Activated T-helper 2 cell treated with anti-CD3 and anti-CD28 coated beads, Interferon-gamma antibody, Interleukin-2, Interleukin-4, amounts not matched to agents 10 μg/mL and 5 μg/mL and 100 μg/mL, durations not matched to agents 14 hours and 24 hours and 36 hours (primary cell): ENCODE measurements around the gene SERPINA6. TPM values are rescaled to one million over a fixed set of nuclear protein-coding genes. Genes with fewer than 3 reads are reported as not detected.
"Not testable (repeated sequence)": the region's sequence is repeated elsewhere in the genome, so short reads cannot be mapped to it uniquely, and the experiment has no call there.

Source experiments
- DNase-seq: peaks from one replicate; pipeline ENCODE4 v3.0.0; 2021; ENCODE audit warnings: low spot score
- H3K27ac Mint-ChIP-seq: one replicate; pipeline ENCODE4 v1.8.0; 2021; ENCODE audit warnings: mixed read lengths
- H3K27me3 Mint-ChIP-seq: one replicate; pipeline ENCODE4 v1.8.0; 2021; ENCODE audit warnings: low read depth, mixed read lengths
- H3K36me3 Mint-ChIP-seq: one replicate; pipeline ENCODE4 v1.8.0; 2021; ENCODE audit warnings: low read depth, mixed read lengths
- H3K4me1 Mint-ChIP-seq: one replicate; pipeline ENCODE4 v1.8.0; 2021; ENCODE audit warnings: low read depth, mixed read lengths
- H3K4me3 Mint-ChIP-seq: one replicate; pipeline ENCODE4 v1.8.0; 2021; ENCODE audit warnings: low read depth, mild to moderate bottlenecking, moderate library complexity, mixed read lengths
- H3K9me3 Mint-ChIP-seq: one replicate; pipeline ENCODE4 v1.8.0; 2021; ENCODE audit warnings: mixed read lengths
- intact Hi-C: fragments of 100-400 bp; cut with micrococcal nuclease; formaldehyde crosslinking; loops from one replicate; pipeline ENCODE4 v1.15.1; 2023
- total RNA-seq: library from RNA; stranded (reverse); gene quantifications from 2 replicates; pipeline ENCODE4 v1.2.3, GENCODE V29; 2022

The SERPINA6 gene
- total RNA-seq, 1 donor from 2014 or later: not detected

DNA sequence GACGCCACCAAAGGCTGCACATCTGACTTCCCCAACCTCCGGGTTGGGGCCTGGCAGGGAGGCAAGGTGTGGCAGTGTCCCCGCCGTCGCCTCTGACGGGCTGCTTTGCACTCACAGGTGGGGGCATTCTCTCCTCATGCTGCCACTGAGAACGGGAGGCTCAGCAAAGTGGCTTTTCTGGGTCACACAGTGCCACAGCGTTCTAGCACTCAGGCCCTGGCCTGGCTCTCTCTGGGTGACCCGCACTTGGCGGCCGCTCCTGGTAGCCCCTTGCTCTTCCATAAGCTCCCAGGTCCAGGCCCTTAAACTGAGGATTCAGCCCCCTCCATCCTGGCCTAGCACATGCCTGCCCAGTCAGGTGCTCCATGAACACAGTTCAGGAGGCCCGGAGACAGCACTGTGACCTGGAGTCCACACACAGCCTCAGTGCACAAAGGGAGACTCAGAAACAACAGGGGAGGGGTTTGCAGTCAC is 40.1 kb upstream of the SERPINA6 start:
- intact Hi-C loops: no loop called here
- Mint-ChIP-seq H3K27ac (no peak overlapping the region), H3K27me3 (no peaks in the 10 kb centered on the region), H3K4me1 (no peaks in the 10 kb centered on the region), H3K4me3 (no peak overlapping the region), H3K36me3 (no peaks in the 10 kb centered on the region), H3K9me3 (no peaks in the 10 kb centered on the region)
- no peak for DNase-seq

DNA sequence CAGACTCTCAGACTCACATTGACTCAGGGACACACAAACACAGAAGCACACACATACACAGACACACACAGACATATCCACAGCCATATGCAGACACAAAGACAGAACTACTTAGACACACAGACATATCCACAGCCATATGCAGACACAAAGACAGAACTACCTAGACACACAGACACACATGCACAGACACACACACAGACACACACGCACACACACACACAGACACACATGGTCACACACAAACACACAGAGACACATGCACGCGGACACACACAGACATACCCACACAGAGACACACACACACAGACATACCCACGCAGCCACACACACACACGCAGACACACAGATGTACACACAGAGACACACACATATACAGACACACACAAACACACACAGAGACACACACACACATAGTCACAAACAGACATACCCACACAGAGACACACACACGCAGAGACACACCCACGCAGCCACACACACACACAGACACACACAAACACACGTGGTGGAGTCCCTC is 39.5 kb upstream of the SERPINA6 start:
- intact Hi-C loops: no loop called here

DNA sequence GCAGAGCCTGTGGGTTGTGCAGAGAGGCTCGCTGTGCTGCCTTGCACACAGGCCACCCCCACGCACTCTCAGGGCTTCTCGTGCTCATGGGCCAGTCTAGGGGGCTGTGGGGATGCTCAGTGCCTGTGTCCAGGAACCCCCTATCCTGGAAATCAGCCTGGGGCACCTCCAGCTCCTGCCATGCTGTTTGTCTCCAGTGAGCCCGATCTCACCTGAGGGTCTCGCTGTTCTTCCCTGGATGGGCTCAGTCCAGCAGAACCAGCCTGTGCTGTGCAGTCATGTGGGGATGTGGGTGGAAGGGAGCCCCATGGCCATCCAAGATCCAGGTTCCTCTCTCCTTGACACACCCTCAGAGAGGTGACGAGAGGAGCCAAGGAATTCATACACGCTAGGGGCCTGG is 38.5 kb upstream of the SERPINA6 start:
- intact Hi-C loops: no loop called here
- Mint-ChIP-seq H3K27ac (no peak overlapping the region), H3K4me3 (no peak overlapping the region), H3K9me3 (no peaks in the 10 kb centered on the region), H3K4me1 (no peaks in the 10 kb centered on the region), H3K27me3 (peaks cover 4% of the 10 kb centered on the region), H3K36me3 (no peaks in the 10 kb centered on the region)
- DNase-seq: no peak

More for the DNA sequence above, 39.5 kb upstream of the SERPINA6 start:
- no peak overlapping the region for H3K4me3 Mint-ChIP-seq
- DNase-seq: no peak
- H3K36me3 Mint-ChIP-seq: no peaks in the 10 kb centered on the region
- no peak overlapping the region for H3K27ac Mint-ChIP-seq
- H3K27me3 Mint-ChIP-seq: peaks cover 2% of the 10 kb centered on the region
- no peaks in the 10 kb centered on the region for H3K9me3 Mint-ChIP-seq
- H3K4me1 Mint-ChIP-seq: no peaks in the 10 kb centered on the region

DNA sequence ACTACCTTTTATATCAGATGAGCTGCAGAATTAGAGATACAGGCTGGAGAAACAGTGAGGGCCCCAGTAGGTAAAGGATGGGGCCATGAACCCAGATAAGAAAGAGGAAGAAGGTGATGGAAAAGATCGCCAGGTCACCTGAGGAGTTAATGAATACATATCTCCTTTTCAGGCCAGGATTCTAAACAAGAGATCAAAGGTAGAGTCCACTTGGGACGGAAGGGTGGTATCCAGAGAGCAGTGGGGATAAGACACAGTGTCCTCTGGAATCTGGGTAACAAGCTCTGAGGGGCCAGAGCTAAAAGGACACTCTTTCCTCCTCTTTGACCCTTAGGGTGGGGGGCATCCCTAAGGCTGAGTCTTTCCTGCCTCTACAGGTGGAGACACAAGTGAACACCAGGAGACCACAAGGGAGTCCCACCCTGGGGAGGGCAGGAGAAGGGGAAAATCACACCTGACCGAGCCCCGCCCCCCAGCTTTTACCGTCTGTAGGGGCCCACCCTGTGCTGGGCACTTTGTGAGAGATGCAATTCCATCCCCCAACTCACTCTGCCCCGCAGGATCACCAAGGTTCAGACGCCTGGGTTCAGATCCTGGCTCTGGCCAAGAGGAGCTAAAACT is 37.9 kb upstream of the SERPINA6 start:
- intact Hi-C loops: no loop called here
- H3K27me3 Mint-ChIP-seq: peaks cover 8% of the 10 kb centered on the region
- no peak overlapping the region for H3K4me3 Mint-ChIP-seq
- H3K4me1 Mint-ChIP-seq: no peaks in the 10 kb centered on the region
- DNase-seq: no peak
- no peaks in the 10 kb centered on the region for H3K36me3 Mint-ChIP-seq
- no peaks in the 10 kb centered on the region for H3K9me3 Mint-ChIP-seq
- H3K27ac Mint-ChIP-seq: no peak overlapping the region

DNA sequence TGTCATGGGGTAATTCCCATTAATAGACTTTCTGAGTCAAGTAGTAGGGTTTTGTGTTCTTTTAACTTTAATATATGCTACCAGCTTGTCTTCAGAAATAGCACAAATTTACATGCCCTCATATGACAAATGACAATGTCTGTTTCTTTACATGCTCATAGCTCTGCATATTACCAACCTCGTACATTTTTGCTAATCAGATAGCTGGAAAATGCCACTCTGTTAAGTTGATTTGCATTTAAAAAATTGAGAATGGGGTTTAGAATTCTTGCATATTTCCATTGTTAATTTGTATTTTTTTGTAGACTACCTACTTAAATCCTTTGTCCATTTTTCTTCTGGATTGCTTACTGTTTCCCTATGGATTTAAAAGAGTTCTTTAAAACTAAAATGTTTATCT is 34.0 kb upstream of the SERPINA6 start:
- H3K27ac Mint-ChIP-seq: no peak overlapping the region
- H3K27me3 Mint-ChIP-seq: peaks cover 9% of the 10 kb centered on the region
- peaks cover 2% of the 10 kb centered on the region for H3K4me1 Mint-ChIP-seq
- no peak for DNase-seq
- peaks cover 3% of the 10 kb centered on the region for H3K9me3 Mint-ChIP-seq
- no peak overlapping the region for H3K4me3 Mint-ChIP-seq
- intact Hi-C loops: no loop called here
- H3K36me3 Mint-ChIP-seq: no peaks in the 10 kb centered on the region

DNA sequence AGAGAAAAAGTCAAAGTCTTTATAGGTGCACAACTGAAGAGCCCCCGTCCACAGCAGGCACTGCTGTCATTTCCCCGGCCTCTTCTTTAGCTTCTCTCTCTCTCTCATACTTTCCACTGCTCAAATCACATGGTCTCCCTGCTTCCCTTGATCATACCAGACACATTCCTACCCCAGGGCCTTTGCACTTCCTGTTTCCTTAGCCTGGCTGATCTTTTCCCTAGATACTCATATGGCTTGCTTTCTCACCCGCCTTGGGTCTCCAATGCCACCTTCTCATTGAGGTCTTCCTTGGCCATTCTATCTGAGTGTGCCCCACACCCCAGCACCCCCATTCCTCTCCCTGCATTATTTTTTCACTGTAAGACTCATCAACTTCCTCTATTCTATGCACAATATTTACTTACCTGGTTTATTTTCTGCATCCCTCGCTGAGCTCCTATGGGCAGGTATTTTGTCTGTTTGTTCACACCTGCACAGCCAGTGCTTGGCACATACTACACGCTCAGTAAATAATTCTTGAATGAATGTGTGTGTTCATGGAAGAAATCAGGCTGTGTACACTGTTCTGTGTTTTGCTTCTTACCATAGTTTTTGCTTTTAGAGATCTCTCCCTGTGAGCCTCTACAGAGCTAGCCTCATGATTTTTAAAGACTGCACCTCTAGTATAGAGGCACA is 33.4 kb upstream of the SERPINA6 start:
- no peak overlapping the region for H3K4me3 Mint-ChIP-seq
- H3K27me3 Mint-ChIP-seq: peaks cover 9% of the 10 kb centered on the region
- H3K4me1 Mint-ChIP-seq: peaks cover 2% of the 10 kb centered on the region
- no peaks in the 10 kb centered on the region for H3K36me3 Mint-ChIP-seq
- no peak overlapping the region for H3K27ac Mint-ChIP-seq
- DNase-seq: no peak
- H3K9me3 Mint-ChIP-seq: peaks cover 8% of the 10 kb centered on the region
- intact Hi-C loops: no loop called here

DNA sequence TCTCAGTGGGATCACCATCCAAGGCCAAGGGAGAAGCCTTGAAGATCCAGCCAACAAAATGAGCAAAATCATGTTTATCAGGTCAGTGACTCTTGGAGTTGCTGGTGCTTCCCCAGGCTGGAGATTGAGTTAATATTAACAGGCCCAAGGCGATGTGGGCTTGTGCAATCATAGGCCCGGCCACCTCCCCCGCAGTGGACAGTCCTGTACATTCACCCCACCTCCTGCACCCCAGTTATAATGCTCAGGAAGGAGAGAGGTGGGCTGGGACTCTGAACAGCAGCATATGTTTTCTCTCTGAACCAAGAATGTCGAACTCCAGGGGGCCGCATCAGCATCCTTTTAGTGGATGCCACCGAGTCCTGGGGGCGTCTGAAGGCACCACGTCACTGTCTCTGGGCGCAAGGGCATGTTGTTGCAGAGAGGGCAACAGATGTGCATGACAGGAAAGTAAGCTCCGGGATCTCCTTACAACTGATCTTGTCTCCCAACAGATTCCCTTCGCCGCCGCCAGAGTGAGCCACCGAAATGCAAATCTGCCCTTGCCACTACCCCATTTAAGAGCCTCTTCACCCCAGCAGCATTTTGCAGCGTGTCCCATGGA is 32.2 kb upstream of the SERPINA6 start:
- Mint-ChIP-seq H3K36me3 (no peaks in the 10 kb centered on the region), H3K9me3 (peaks cover 8% of the 10 kb centered on the region), H3K4me3 (no peak overlapping the region), H3K4me1 (peaks cover 2% of the 10 kb centered on the region), H3K27ac (no peak overlapping the region), H3K27me3 (peaks cover 9% of the 10 kb centered on the region)
- DNase-seq: no peak
- intact Hi-C loops: no loop called here

DNA sequence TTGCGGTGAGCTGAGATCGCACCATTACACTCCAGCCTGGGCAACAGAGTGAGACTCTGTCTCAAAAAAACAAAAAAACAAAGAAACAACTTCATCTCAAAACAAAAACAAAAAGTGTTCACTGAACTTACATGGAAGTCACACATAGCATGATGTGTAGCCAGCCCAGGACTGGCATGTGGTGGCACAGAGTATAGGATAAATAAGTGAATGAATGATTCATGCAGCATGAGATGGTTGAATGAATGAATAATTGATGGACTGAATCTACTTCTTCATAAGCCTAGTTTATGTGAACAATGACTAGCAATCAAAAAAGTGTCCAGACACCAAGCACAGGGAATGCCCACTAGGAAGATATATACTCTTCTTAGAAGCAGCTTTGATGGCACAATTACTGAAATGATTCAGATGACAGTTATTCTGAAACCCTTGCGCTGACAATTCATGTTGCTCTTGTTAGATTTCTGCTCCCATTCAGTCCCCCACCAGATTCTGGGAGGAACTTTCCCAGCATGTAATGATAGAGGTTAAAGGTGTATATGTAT is 31.6 kb upstream of the SERPINA6 start:
- intact Hi-C loops: no loop called here
- H3K4me3 Mint-ChIP-seq: no peak overlapping the region
- peaks cover 8% of the 10 kb centered on the region for H3K9me3 Mint-ChIP-seq
- H3K36me3 Mint-ChIP-seq: no peaks in the 10 kb centered on the region
- no peak overlapping the region for H3K27ac Mint-ChIP-seq
- peaks cover 2% of the 10 kb centered on the region for H3K4me1 Mint-ChIP-seq
- H3K27me3 Mint-ChIP-seq: peaks cover 9% of the 10 kb centered on the region
- no peak for DNase-seq

DNA sequence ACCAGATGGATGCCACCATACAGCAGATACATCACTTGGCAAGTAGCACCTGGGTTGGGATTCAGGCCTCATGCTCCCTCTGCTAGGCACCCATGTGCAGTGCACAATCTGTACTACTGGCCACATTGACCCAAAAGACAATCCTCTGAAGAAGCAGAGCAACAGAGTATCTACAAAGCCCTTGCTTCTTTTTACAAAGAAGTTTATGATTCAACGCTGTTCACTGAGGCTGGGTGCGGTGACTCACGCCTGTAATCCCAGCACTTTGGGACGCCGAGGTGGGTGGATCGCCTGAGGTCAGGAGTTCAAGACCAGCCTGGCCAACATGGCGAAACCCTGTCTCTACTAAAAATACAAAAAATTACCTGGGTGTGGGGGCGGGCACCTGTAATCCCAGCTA is 31.1 kb upstream of the SERPINA6 start:
- DNase-seq, H3K4me1 Mint-ChIP-seq, H3K27ac Mint-ChIP-seq, intact Hi-C loops, H3K4me3 Mint-ChIP-seq, H3K36me3 Mint-ChIP-seq, H3K27me3 Mint-ChIP-seq, H3K9me3 Mint-ChIP-seq: not testable (repeated sequence)

DNA sequence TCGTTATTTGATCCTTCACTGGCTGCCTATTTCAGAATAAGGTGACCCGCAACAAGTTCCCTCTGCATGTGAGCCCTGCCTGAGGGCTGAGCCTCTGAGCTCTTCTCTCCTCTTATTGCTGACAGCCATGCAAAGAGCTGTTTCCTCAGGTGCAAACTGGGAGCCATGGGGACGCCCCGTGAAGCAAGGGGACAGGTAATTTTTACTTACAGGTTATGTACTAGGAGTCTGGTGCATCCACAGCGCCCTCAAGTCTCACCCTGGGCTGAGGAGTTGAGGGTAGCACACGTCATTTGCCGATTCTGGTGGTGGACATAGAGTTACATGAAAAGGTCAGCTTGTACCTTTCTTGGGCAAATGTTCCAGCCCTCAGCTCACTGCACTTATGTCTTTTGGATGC is 26.1 kb upstream of the SERPINA6 start:
- Mint-ChIP-seq H3K4me3 (no peak overlapping the region), H3K36me3 (peaks cover 8% of the 10 kb centered on the region), H3K27me3 (no peaks in the 10 kb centered on the region), H3K4me1 (peaks cover 9% of the 10 kb centered on the region), H3K27ac (no peak overlapping the region), H3K9me3 (peaks cover 21% of the 10 kb centered on the region)
- intact Hi-C loops: no loop called here
- DNase-seq: no peak

DNA sequence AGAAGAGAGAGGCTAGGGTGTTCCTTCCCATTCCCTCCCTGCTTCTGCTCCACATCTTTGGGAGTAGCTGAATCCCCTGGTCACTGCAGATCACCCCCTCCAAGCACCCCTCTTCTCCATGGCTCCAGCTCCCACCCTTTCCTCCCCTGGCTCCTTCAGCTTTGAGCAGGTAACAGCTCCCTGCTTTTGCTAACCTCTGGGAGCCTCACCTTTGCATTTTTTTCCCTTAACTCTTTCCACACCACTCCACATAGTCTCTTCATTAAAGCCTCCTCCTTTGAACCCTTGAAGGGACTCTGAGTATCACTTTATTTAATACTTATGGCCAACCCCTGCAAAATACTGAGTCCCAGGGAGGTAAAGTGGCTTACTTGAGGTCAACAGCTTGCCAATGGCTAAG is 25.7 kb upstream of the SERPINA6 start:
- intact Hi-C loops: no loop called here
- Mint-ChIP-seq H3K4me1 (peaks cover 9% of the 10 kb centered on the region), H3K4me3 (no peak overlapping the region), H3K9me3 (peaks cover 21% of the 10 kb centered on the region), H3K27me3 (no peaks in the 10 kb centered on the region), H3K36me3 (peaks cover 8% of the 10 kb centered on the region), H3K27ac (no peak overlapping the region)
- DNase-seq: no peak

DNA sequence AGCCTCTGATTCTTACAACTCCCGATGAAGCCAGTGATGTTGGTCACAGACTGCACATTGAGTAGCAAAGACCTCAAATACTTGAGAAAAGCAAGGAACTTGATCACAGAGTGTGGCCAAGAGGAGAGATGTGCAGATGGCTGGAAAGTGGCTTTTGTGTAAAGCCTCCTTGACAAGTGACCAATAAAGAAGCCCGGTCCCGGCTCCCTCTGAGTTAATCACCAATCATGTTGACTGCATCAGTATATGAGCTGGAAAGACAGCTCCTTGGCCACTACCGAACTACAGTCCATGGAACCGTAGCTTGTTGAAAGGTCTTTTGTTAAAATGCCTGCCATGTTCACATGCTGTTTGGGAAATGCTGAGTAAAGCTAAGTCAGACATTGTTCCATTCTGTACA is 23.7 kb upstream of the SERPINA6 start:
- H3K27me3 Mint-ChIP-seq: no peaks in the 10 kb centered on the region
- H3K27ac Mint-ChIP-seq: peak overlapping the region; percentile 87
- H3K36me3 Mint-ChIP-seq: peaks cover 8% of the 10 kb centered on the region
- H3K9me3 Mint-ChIP-seq: peaks cover 15% of the 10 kb centered on the region
- intact Hi-C loops: loop anchor here (2.0 kb wide), 1 partner anchor 46 kb away; no protein-coding TSS in a partner anchor
- H3K4me1 Mint-ChIP-seq: peaks cover 17% of the 10 kb centered on the region
- DNase-seq: no peak
- no peak overlapping the region for H3K4me3 Mint-ChIP-seq
